Epithelial cell of esophagus (primary cell): ENCODE results near the gene TXNDC2.
"Not testable (repeated sequence)": the region's sequence is repeated elsewhere in the genome, so short reads cannot be mapped to it uniquely, and the experiment has no call there.

Experiments used
- DNase-seq: peaks from one replicate; pipeline ENCODE4 v3.0.0; 2010; ENCODE audit warnings: low read depth
- H3K4me3 ChIP-seq: 2 replicates; pipeline ENCODE4 v1.5.1; 2011; ENCODE audit warnings: mild to moderate bottlenecking, low read length, control low read depth
- CTCF ChIP-seq: IDR thresholded peaks from 2 replicates; pipeline ENCODE4 v1.5.1; 2011; ENCODE audit warnings: low read depth, mild to moderate bottlenecking, low read length, control low read depth, inconsistent platforms; ENCODE audit not compliant: insufficient read depth; ENCODE audit errors: missing control alignments

TXNDC2 gene

GRCh38 chr18:9897129-9897528, 11.4 kb downstream of the TXNDC2 start:
- no peak overlapping the region for H3K4me3 ChIP-seq
- TF ChIP-seq CTCF: no peak
- no peak for DNase-seq

DNA sequence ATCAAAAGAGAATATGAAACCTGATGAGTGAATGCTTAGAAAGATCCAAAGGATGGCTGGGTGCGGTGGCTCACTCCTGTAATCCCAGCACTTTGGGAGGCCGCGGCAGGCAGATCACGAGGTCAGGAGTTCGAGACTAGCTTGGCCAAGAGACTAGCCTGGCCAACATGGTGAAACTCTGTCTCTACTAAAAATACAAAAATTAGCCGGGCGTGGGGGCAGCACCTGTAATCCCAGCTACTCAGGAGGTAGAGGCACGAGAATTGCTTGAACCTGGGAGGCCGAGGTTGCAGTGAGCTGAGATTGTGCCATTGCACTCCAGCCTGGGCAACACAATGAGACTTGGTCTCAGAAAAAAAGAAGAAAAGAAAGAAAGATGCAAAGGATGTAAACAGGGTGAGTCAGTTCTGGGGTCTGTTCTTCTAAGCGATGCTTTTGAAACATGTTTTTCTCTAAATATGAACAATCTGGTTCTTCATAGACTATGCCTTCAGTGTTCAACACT, 12.1 kb downstream of the TXNDC2 start:
- not testable (repeated sequence) for DNase-seq, H3K4me3 ChIP-seq

DNA sequence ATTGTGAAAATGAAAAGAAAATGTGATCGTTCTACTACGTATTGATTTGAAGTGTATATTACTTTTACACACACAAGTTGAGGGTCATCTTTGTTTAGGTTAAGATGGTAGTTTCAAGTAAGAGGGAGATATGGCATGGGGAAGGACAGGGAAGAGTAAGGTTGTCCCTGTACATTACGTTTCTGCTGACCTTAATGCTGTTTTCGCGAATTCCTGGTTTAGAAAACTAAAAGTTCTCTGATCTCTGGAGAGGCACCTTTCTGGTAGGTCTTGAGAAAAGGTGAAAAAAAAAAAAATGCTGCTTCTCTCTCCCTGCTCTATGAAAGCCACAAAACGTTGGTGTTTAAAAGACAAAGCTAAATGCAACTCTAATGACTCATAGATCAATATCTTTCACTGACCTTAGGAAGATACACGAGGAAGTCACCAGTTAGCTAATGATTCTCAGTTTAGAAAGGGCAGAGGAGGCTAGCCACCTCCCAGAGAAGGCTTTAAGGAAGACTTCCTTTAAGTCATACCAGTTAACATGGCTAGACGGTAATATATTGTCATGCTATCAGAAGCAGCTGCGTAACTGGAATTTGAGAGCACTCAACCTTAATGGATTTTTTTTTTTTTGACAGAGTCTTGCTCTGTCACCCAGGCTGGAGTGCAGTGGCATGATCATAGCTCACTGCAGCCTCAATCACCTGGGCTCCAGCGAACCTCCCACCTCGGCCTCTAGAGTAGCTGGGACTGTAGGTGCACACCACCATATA, 13.2 kb downstream of the TXNDC2 start:
- DNase-seq: no peak
- H3K4me3 ChIP-seq: no peak overlapping the region
- TF ChIP-seq CTCF: no peak

DNA sequence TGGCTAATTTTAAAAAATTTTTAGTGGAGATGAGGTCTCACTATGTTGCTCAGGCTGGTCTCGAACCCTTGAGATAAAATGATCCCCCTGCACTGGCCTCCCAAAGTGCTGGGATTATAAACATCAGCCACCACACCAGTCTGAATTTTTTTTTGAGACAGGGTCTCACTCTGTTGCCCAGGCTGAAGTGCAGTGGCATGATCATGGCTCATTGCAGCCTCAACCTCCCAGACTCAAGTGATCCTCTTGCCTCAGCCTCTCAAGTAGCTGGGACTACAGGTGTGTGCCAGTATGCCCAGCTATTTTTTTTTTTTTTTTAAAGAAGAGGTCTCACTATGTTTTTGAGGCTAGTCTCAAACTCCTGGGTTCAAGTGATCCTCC, 13.8 kb downstream of the TXNDC2 start:
- H3K4me3 ChIP-seq, DNase-seq: not testable (repeated sequence)

DNA sequence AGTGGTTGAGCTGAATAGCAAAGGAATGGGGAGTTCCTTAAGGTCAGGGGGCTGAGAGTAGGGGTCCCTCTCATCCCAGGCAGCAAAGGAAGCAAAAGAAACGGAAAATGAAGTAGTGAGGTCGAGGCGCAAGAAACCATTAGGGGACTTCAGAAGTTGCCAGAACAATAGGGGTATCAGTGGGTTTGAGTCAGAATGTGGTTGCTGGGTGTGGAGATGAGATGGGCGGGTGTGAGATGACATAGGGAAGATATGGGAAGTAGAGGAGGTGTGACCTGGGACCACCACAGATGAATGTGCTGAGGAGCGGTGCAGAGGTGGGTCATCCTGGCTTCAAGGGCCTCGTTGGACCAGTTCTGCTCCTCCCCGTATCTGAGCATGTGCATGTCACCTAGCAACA, 14.9 kb downstream of the TXNDC2 start:
- H3K4me3 ChIP-seq: no peak overlapping the region
- no peak for TF ChIP-seq CTCF
- DNase-seq: no peak

DNA sequence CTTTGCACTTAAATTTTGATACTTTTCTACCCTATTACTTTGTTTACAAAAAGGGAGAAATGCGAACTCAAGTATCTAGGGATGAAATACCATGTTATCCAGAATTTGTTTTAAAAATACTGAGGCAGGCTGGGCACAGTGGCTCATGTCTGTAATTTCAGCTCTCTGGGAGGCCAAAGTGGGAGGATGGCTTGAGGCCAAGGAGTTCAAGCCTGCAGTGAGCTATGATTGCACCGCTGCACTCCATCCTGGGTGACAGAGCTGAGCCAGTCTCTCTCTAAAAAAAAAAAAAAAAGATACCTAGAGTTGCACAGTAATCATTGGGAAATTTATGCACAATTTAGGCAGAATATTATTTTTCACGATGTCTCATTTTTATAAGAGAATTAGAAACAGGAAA, 15.6 kb downstream of the TXNDC2 start:
- no peak overlapping the region for H3K4me3 ChIP-seq
- no peak for DNase-seq
- no peak for TF ChIP-seq CTCF

DNA sequence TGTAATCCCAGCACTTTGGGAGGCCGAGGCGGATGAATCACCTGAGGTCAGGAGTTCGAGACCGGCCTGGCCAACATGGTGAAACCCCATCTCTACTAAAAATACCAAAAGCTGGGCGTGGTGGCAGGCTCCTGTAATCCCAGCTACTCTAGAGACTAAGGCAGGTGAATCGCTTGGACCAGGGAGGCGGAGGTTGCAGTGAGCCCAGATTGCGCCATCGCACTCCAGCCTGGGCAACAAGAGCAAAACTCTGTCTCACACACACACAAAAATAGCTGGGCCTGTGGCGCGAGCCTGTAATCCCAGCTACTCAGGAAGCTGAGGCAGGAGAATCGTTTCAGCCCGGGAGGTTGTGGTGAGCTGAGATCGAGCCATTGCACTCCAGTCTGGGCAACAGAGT, 16.5 kb downstream of the TXNDC2 start:
- not testable (repeated sequence) for H3K4me3 ChIP-seq, DNase-seq

DNA sequence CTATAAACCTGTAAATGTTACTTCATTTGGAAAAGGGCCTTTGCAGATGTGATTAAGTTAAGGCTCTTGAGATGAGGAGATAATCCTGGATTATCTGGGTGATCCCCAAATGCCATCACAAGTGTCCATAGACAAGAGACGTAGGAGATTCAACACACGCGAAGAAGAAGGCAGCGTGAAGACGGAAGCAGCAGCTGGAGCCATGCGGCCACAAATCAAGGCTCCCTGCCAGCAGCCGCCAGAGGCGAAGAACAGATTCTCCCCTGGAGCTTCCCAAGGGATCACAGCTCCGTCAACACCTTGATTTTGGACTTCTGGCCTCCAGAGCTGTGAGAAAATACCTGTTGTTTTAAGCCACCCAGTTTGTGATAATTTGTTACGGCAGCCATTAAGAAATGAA, 17.1 kb downstream of the TXNDC2 start:
- DNase-seq: no peak
- H3K4me3 ChIP-seq: no peak overlapping the region
- no peak for TF ChIP-seq CTCF
